ENCODE data around the gene RPL4. TPM values are rescaled to one million over a fixed set of nuclear protein-coding genes. Genes with fewer than 3 reads are reported as not detected.

The RPL4 gene
- total and polyA plus RNA-seq, 12 donors = 1,152 to 3,057 (median 1,312) TPM

DNA sequence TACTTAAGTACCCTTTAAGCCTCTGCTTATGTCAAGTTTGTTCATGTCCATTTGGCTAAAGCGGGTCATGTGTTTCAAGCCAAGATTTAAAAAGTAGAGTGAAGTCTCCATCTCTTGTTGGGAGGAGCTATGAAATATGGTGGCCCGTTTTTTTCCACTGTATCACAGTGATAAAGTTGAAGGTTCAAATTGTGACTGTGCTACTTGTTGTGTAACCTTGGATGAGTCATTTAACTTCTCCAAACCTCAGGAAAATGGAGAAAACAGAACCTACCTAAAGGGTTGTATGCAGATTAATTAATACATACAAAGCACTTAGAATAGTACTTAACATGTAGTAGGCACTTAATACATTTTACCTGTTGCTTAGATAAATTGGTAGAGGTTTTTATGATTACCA, 50.5 kb downstream of the RPL4 start:
- TF ChIP-seq, protein P1, sequence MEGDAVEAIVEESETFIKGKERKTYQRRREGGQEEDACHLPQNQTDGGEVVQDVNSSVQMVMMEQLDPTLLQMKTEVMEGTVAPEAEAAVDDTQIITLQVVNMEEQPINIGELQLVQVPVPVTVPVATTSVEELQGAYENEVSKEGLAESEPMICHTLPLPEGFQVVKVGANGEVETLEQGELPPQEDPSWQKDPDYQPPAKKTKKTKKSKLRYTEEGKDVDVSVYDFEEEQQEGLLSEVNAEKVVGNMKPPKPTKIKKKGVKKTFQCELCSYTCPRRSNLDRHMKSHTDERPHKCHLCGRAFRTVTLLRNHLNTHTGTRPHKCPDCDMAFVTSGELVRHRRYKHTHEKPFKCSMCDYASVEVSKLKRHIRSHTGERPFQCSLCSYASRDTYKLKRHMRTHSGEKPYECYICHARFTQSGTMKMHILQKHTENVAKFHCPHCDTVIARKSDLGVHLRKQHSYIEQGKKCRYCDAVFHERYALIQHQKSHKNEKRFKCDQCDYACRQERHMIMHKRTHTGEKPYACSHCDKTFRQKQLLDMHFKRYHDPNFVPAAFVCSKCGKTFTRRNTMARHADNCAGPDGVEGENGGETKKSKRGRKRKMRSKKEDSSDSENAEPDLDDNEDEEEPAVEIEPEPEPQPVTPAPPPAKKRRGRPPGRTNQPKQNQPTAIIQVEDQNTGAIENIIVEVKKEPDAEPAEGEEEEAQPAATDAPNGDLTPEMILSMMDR (IDR thresholded peaks at IDR 0.05) = no peak
- Histone ChIP-seq H3K4me3 (no peak overlapping the region), H3K4me1 (peaks cover 0 to 12% (median 0%) of the 10 kb centered on the region in 9 donors), H3K36me3 (peaks cover 0 to 49% (median 0%) of the 10 kb centered on the region in 9 donors), H3K9me3 (no peaks in the 10 kb centered on the region), H3K27me3 (no peaks in the 10 kb centered on the region), H3K27ac (no peak overlapping the region)
- WGBS, 2 donors = 88 to 91% methylated on average over 2 of the region's 2 CpGs
- intact Hi-C loops (cut with DNase I) = no loop called here
- DNase-seq = no peak
- no peak for ATAC-seq

DNA sequence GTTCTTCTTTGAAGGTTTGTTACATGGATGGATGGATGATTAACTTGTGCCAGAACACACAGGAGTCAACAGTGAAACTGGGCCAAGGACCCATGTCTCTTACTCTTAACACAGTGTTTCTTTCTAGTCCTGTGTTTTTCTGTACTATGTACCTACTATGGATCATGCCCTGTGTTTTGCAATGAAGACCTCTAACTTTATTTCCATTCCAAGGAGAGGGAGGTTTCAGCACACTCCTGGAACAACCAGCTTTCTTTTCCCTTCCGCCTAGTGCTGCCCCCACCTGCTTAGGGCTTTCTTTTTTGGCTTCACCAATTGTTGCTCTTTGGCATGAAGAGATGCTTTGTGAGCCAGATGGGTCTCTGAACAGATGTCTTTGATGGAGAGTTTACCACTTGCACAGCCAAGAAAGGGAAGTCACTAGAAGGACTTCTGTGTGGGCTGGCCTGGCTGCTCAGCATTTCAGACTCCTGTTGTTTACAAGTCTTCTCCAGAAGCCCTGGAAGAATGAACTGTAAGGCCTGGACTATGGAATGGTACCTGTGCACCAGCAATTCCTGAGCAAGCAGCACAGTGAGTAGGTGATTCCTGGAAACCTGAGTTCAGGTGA, 51.6 kb downstream of the RPL4 start:
- TF ChIP-seq, protein P1 (IDR thresholded peaks at IDR 0.05) = no peak
- no peaks in the 10 kb centered on the region for H3K9me3 ChIP-seq
- WGBS, 2 donors = 81 to 86% methylated on average over 1 of the region's 1 CpG

DNA sequence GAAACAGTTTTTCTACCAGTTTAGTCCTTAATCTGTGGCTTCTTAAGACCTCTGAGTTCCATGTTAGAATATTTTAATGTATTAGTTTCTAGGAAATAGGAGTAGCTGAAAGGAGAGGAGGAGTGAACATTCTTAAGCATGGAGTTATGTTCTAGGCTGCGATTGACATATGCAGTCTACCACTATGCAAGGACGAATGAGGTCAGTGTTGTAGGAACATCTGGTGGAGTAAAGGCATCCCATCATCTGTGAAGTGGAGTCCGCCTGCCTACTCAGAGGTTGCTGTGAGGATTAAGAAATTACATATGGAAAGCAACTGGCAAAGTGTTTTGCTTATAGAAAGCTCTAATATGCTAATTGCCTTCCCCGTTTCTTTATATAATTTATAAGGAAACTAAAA, 52.2 kb downstream of the RPL4 start:
- H3K36me3 ChIP-seq = peaks cover 0 to 48% (median 0%) of the 10 kb centered on the region in 9 donors
- 80 to 87% methylated on average over 4 of the region's 4 CpGs for WGBS, 2 donors
- no peak overlapping the region for H3K4me3 ChIP-seq
- ATAC-seq = no peak
- TF ChIP-seq, protein P1 (IDR thresholded peaks at IDR 0.05) = no peak
- DNase-seq = no peak
- intact Hi-C loops (cut with DNase I) = no loop called here
- peaks cover 0 to 12% (median 0%) of the 10 kb centered on the region in 9 donors for H3K4me1 ChIP-seq
- H3K27ac ChIP-seq = no peak overlapping the region
- no peaks in the 10 kb centered on the region for H3K9me3 ChIP-seq
- H3K27me3 ChIP-seq = no peaks in the 10 kb centered on the region

More for the DNA sequence above, 51.6 kb downstream of the RPL4 start:
- Histone ChIP-seq H3K36me3 (peaks cover 0 to 49% (median 0%) of the 10 kb centered on the region in 9 donors), H3K27me3 (no peaks in the 10 kb centered on the region), H3K4me3 (no peak overlapping the region), H3K27ac (peak overlapping the region in 2 of 10 donors; percentile 9 to 19), H3K4me1 (peaks cover 0 to 12% (median 0%) of the 10 kb centered on the region in 9 donors)
- DNase-seq = peak in 1 of 2 donors; percentile 6
- peak in 5 of 8 donors; percentile 39 to 72 (median 64) for ATAC-seq
- intact Hi-C loops (cut with DNase I) = no loop called here

Small RNAs within 50 kb of the gene (microRNA-seq; reads per million reads assigned to microRNA genes)
- gene MIR4512 = 0 reads per million in 2 donors

Other genes with a start within 250 kb of the RPL4 start
- gene DIS3L, start 211.3 kb downstream of the RPL4 start, total RNA-seq = 10 to 100 TPM; 30.3 to 49.6 (median 39.5) TPM
- gene DIS3L, start 211.3 kb downstream of the RPL4 start, polyA plus RNA-seq = 10 to 100 TPM; 10.6 to 13.6 TPM
- gene TIPIN, start 148.2 kb downstream of the RPL4 start, total RNA-seq = 1 to 10 TPM; 2.4 to 5.4 (median 3.4) TPM
- gene TIPIN, start 148.2 kb downstream of the RPL4 start, polyA plus RNA-seq = 1 to 10 TPM; 2.9 to 4.5 TPM
- gene MAP2K1, start 117.9 kb downstream of the RPL4 start, total RNA-seq = 10 to 100 TPM; 30.9 to 61.3 (median 44.7) TPM
- gene MAP2K1, start 117.9 kb downstream of the RPL4 start, polyA plus RNA-seq = 100 to 1,000 TPM in 1 of 2 donors, 1 to 10 TPM in 1; 7.5 to 106 TPM
- 10 to 100 TPM; 28.5 to 41.6 (median 33.9) TPM for gene SNAPC5, start 7.1 kb downstream of the RPL4 start, total RNA-seq
- gene SNAPC5, start 7.1 kb downstream of the RPL4 start, polyA plus RNA-seq = 10 to 100 TPM; 32.8 to 48.8 TPM
- gene ZWILCH, start 471 bp upstream of the RPL4 start, total RNA-seq = 1 to 10 TPM; 1.6 to 6.6 (median 2.3) TPM
- gene ZWILCH, start 471 bp upstream of the RPL4 start, polyA plus RNA-seq = 1 to 10 TPM; 1.5 to 2.9 TPM
- under 1 TPM in 1 of 10 donors, not detected in 9; 0.16 TPM for gene LCTL, start 61.1 kb upstream of the RPL4 start, total RNA-seq
- not detected for gene LCTL, start 61.1 kb upstream of the RPL4 start, polyA plus RNA-seq
- gene SMAD6, start 197.4 kb upstream of the RPL4 start, total RNA-seq = 10 to 100 TPM; 12.2 to 43.4 (median 20.6) TPM
- gene SMAD6, start 197.4 kb upstream of the RPL4 start, polyA plus RNA-seq = 10 to 100 TPM in 1 of 2 donors, 1 to 10 TPM in 1; 6.6 to 19.5 TPM